Stimulated activated CD8-positive, alpha-beta memory T cell treated with anti-CD3 and anti-CD28 coated beads, Interleukin-7, amount 100 ng/mL, for 1 hour (primary cell): Measurements from ENCODE around the gene IL17RC.

Experiments used
- DNase-seq, 2 donors: peaks; one replicate each; pipeline ENCODE4 v3.0.0-alpha.2; 2020; ENCODE audit warnings: low read depth in 2 of 2

Gene IL17RC

DNA sequence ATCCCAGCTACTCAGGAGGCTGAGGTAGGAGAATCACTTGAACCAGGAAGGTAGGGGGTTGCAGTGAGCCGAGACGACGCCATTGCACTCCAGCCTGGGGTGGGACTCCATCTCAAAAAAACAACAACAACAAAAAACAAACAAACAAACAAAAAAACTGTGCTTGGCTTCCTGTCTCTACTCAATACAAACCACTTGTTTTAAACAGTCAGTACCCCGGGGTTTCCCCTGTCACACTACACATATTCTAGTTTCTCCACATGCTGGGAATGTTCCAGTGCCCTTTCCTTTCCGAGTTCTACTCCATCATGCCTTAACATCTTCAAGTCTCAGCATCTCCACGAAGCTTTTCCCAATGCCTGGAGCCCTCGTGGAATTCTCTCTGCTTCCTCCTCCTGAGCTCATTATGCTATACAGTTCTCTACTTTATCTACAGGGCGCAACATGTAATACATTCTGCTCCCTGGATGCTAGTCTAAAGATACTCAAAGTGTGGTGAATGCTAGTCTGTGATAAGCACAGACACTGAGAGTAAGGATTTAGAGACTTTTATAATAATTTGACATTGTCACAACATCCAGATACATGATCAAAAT is 61.9 kb downstream of the IL17RC start:
- no peak for DNase-seq

GRCh38 chr3:9980251-9980650 is 63.4 kb downstream of the IL17RC start:
- DNase-seq = no peak
